Sigmoid colon (tissue), 4 donors: ENCODE results near the gene MROH8.

Source experiments
- EP300 ChIP-seq, 4 donors: sonication (generic); formaldehyde crosslinking; IDR thresholded peaks; one replicate each; pipeline ENCODE4 v1.6.1; 2017; ENCODE audit warnings: antibody characterized with exemption in 4 of 4
- POLR2A ChIP-seq, 2 donors: fragments of 450-650 bp; IDR thresholded peaks; one replicate each; pipeline ENCODE4 v1.6.1; 2016; ENCODE audit warnings: antibody characterized with exemption in 2 of 2, mild to moderate bottlenecking in 2 of 2, moderate library complexity in 2 of 2
- POLR2AphosphoS5 ChIP-seq, 4 donors: sonication (generic); formaldehyde crosslinking; IDR thresholded peaks; one replicate each; pipeline ENCODE4 v1.6.1; 2017; ENCODE audit warnings: antibody characterized with exemption in 4 of 4

DNA sequence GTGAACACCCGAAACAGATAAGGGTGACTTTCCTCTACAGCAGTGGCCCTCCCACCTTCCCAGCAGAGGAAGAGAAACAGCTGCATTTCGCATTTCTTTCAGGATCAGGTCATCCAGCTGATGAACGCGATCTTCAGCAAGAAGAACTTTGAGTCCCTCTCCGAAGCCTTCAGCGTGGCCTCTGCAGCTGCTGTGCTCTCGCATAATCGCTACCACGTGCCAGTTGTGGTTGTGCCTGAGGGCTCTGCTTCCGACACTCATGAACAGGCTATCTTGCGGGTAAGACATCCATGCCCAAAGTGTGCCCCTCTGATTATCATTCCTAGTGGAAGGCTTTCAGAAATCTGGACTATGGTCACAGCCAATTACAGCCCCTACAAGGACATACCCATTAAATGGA lies 27.8 kb upstream of the MROH8 start:
- no peak for TF ChIP-seq POLR2A (IDR thresholded peaks at IDR 0.05)
- TF ChIP-seq POLR2AphosphoS5 (IDR thresholded peaks at IDR 0.05) = no peak
- TF ChIP-seq EP300 (IDR thresholded peaks at IDR 0.05) = no peak
